GM18870 (cell line): ENCODE measurements around the gene CDH18.
"Not testable (repeated sequence)": the region's sequence is repeated elsewhere in the genome, so short reads cannot be mapped to it uniquely, and the experiment has no call there.

ENCODE experiments used
- ATAC-seq: cut with Tn5 transposase; IDR thresholded peaks from one replicate; pipeline ENCODE4 v1.9.1; 2021; ENCODE audit warnings: moderate library complexity; ENCODE audit not compliant: unreplicated experiment

CDH18 gene

GRCh38 chr5:19865336-19866089, 122.5 kb downstream of the CDH18 start:
- ATAC-seq, result no peak

GRCh38 chr5:19862711-19863110, 125.3 kb downstream of the CDH18 start:
- no peak for ATAC-seq

GRCh38 chr5:19859020-19859419, 129.0 kb downstream of the CDH18 start:
- ATAC-seq, result no peak

- no peak for ATAC-seq
These were observed 132.1 kb downstream of the CDH18 start for GRCh38 chr5:19855931-19856330.

- ATAC-seq, result no peak
These were observed 132.5 kb downstream of the CDH18 start for GRCh38 chr5:19855453-19855852.

GRCh38 chr5:19855031-19855430, 133.0 kb downstream of the CDH18 start:
- no peak for ATAC-seq

GRCh38 chr5:19853616-19854240, 134.3 kb downstream of the CDH18 start:
- no peak for ATAC-seq

- no peak for ATAC-seq
These were observed 150.3 kb downstream of the CDH18 start for GRCh38 chr5:19837536-19838174.

GRCh38 chr5:19835442-19835841, 152.6 kb downstream of the CDH18 start:
- no peak for ATAC-seq

- not testable (repeated sequence) for ATAC-seq
These were observed 175.3 kb downstream of the CDH18 start for GRCh38 chr5:19812720-19813119.

- ATAC-seq, result no peak
These were observed 181.2 kb downstream of the CDH18 start for GRCh38 chr5:19806756-19807155.

- no peak for ATAC-seq
These were observed 185.3 kb downstream of the CDH18 start for GRCh38 chr5:19802686-19803085.

GRCh38 chr5:19795218-19795617, 192.8 kb downstream of the CDH18 start:
- no peak for ATAC-seq

- ATAC-seq, result no peak
These were observed 197.1 kb downstream of the CDH18 start for GRCh38 chr5:19790829-19791466.

GRCh38 chr5:19782566-19782965, 205.4 kb downstream of the CDH18 start:
- ATAC-seq, result no peak

- ATAC-seq, result no peak
These were observed 210.6 kb downstream of the CDH18 start for GRCh38 chr5:19777363-19777762.

GRCh38 chr5:19776886-19777285, 211.1 kb downstream of the CDH18 start:
- not testable (repeated sequence) for ATAC-seq

GRCh38 chr5:19771174-19771835, 216.7 kb downstream of the CDH18 start:
- ATAC-seq, result no peak

GRCh38 chr5:19770396-19770795, 217.6 kb downstream of the CDH18 start:
- no peak for ATAC-seq

GRCh38 chr5:19767987-19768386, 220.0 kb downstream of the CDH18 start:
- no peak for ATAC-seq

- no peak for ATAC-seq
These were observed 234.4 kb downstream of the CDH18 start for GRCh38 chr5:19753579-19753978.
